Nucleus accumbens (tissue), 56 donors: ENCODE results near the gene IPCEF1.
"Not testable (repeated sequence)": the region's sequence is repeated elsewhere in the genome, so short reads cannot be mapped to it uniquely, and the experiment has no call there.

Source experiments
- DNase-seq, 56 donors: peaks; one replicate each; lab custom pipeline; 2025; lab: John Stamatoyannopoulos, UW

Gene IPCEF1

GRCh38 chr6:154187714-154188113 lies 168.9 kb downstream of the IPCEF1 start:
- no peak for DNase-seq

DNA sequence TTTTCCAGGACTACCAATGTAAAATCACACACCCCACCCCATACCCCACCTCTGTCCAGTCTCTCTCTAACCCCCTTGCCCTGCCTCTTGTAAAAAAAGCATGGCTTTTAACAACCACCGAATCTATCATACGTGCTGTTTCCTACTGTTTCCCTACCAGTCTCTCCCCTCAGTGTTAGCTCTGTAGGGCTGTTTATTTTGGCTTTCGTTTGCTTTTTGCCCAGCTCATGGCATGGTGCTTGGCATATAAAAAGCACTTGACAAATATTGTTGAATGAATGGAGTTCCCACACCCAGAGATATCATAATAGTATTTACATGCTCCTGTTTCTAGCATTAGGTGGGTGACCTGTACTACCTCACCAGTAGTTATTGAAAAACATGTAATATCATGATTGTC lies 169.4 kb downstream of the IPCEF1 start:
- no peak for DNase-seq

GRCh38 chr6:154179434-154179833 lies 177.2 kb downstream of the IPCEF1 start:
- no peak for DNase-seq

- DNase-seq: not testable (repeated sequence)
These were observed 184.2 kb downstream of the IPCEF1 start for GRCh38 chr6:154172393-154172792.

- DNase-seq: no peak
These were observed 186.5 kb downstream of the IPCEF1 start for GRCh38 chr6:154170106-154170505.

GRCh38 chr6:154169193-154169847 lies 187.3 kb downstream of the IPCEF1 start:
- DNase-seq: peak in 1 of 56 donors; percentile 22

DNA sequence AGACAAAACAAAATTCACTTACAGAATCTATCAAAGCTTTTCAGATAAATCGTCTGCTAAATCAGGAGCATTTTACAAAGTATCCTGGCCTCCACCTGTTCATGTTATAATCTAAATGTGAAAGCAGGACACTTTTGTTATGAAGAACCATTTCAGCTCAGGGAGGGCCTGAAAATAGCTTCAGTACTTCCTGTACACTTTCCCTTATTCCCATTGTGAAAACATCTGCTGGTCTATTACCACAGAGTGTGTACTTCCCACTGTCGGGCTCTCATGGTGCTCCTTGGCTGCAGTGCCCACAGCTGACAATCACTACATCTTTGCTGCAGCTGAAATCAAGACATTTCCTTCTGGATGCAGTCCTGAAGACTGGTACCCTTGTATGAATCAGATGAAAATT lies 189.5 kb downstream of the IPCEF1 start:
- peak in 1 of 56 donors; percentile 13 for DNase-seq

DNA sequence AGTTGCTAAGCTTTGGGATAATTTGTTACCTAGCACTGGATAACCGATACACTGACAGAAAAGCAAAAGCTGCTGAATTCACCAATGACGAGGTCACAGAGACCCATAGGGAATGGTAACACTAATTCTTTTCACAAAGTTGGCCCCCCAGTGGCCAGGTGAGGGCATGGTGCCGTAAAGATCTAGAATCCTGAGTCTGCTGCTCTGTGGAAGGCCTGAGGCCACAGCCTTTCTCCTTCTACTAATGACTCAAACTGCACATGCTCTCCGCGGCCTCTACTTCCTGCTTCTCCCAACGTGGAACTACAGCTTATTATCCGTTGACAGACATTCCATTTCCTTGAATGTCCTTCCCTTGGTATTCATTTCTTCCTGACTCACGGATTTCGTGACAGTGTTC lies 190.5 kb downstream of the IPCEF1 start:
- DNase-seq: no peak

GRCh38 chr6:154165478-154165877 lies 191.1 kb downstream of the IPCEF1 start:
- no peak for DNase-seq

DNA sequence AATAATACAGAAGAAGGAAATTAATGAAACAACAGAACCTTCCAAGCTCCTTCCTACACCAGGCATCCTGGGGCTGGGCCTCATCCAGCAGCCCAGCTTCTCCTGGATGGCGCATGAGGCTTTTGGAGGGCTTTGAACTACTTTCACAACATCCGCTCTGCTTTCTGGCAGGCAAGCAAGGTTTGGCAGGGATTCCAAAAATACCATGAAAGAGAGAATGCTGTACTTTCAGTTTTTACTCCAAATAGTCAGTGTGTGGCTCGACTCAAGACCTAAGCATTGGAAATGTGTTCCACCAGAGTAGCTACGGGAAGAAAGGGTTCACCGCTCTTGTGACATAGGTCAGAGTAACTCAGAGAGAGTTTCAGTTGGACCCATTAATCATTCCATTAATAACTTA lies 192.2 kb downstream of the IPCEF1 start:
- DNase-seq: peak in 22 of 56 donors; percentile 5 to 59 (median 26)

DNA sequence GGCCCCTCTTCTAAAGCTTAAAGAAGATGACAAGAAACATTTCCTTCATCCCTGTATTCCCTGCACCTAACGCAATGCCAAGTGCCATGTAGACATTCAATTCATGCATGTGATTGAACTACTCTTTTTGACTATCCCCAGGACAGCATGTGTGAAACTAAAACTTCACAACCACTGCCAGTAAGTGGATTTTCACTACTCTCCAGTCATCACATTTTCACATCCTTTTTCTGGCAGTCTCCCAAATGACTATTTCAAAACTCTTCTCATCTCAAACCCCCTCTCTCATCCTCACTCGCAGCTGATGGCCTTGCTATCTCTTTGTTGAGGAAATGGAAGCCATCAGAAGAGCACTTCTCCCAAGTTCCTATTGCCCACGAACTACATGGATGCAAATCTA lies 194.9 kb downstream of the IPCEF1 start:
- no peak for DNase-seq

GRCh38 chr6:154159126-154159525 lies 197.5 kb downstream of the IPCEF1 start:
- no peak for DNase-seq

DNA sequence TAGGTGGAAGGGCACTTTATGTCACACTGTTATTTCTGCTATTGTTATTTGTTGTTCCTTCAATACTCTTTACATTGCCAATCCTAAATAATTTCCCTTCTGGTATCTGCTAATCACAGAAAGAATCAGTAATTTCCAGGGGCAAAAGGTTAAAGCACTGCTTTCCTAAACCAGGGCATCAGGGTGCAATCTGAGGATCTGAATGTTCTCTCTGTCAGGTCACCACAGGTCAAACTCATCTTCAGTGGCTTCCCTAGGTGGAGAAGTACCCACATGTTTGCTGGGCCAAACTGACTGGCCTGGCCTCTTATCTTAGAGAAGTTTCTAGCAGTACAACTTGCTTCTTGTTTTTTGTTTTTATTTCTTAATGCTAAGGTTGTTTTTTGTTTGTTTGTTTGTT lies 198.9 kb downstream of the IPCEF1 start:
- no peak for DNase-seq

DNA sequence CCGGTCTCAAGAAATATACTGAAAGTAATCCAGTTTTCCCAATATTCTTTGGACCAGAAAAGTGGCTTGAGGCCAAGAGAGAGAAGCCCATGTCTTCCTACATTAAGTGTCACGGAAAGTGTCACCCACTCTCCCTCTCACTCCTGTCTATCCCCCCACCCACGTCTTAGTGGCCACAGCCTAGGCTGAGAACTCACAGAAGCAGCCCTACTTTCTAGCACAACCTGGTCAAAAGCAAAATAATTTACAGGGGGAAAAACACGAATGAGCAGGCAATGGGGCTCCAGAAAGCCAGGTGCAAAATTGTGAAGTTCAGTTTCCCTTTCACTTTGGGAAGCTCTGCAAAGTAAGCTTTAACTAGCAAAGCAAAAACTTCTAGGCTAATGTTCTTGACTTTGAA lies 199.5 kb downstream of the IPCEF1 start:
- no peak for DNase-seq

- DNase-seq: peak in 4 of 56 donors; percentile 7 to 28 (median 23)
These were observed 200.3 kb downstream of the IPCEF1 start for GRCh38 chr6:154156135-154156896.

DNA sequence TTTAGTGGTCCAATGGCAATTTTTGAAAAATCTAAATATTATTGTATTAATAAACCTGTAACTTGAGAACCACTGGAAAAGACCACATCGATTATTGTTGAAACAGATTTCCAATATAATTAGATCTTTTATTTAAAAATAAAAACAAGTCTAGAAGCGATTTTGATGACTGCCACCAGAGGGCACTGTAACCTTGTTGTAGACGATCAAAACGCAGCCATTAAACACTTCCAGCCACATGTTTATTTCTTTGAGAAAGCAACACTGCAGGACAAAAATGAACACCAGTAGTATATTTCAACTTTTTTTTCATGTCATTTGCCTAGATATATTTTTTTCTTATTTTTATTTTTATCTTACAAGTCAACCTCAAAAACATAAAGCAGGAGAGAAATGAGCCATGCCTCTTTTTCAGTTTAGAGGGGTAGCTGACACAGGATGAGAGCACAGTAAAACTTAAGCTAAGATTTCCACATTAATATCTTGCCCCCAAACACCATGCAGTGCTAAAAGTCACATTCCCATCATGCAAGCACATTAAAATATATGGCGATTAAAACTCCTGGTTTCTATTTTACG lies 202.1 kb downstream of the IPCEF1 start:
- peak in 23 of 56 donors; percentile 3 to 78 (median 24) for DNase-seq

GRCh38 chr6:154143753-154144152 lies 212.8 kb downstream of the IPCEF1 start:
- no peak for DNase-seq

DNA sequence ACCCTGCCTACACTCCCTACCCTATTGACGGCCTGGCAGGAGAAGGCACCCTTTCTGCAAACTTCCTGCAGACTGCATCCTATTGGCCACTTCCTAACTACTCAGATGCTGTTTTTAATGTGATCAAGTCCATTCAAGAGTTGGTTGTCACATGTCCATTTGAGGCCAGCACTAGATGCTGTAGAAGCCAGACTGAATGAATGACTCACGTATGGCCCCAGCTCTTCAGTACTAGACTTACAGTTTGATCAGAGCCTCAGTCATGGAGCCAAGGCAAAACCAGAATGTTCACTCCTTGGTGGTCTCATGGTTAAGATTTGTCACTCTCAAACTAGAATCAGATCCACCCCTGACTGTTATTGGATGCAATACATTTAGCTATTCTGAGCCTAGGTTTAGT lies 215.9 kb downstream of the IPCEF1 start:
- no peak for DNase-seq

GRCh38 chr6:154139892-154140291 lies 216.7 kb downstream of the IPCEF1 start:
- DNase-seq: peak in 11 of 56 donors; percentile 6 to 40 (median 18)

GRCh38 chr6:154138793-154139192 lies 217.8 kb downstream of the IPCEF1 start:
- no peak for DNase-seq

DNA sequence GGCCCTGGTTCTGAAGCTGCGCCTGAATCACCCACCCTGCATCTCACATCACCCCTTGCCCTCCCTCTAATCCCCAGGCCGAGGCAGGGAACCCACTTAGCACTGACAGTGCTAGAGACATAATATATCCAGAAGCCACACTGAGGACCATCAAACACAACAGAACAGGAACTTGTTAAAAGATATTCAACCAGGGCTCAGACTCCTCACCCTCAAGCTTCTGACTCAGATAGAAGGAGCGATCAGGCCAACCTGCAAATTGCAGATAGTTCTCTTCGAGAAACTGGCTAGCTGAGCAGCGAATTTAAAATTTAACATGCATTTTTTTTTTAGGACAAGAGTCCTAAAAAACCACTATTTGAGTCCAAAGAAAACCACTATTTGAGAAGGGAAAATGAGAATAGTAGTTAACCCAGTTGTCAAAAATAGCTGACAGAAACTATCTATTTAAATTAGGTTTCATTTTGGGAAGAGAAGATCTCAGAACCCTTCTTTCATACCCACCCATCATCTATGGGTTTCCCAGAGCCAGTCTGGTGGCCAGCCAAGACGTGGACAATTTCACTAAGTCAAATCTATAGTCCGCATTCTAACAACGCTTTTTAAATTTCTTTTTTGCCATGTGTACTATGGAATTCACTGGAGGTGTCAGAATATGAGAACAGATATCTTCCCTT lies 222.0 kb downstream of the IPCEF1 start:
- DNase-seq: no peak
